ENCODE measurements around the gene MICAL2.
A peak's percentile ranks its signal among the peaks of the same experiment; 100 is the strongest.

The MICAL2 gene

DNA sequence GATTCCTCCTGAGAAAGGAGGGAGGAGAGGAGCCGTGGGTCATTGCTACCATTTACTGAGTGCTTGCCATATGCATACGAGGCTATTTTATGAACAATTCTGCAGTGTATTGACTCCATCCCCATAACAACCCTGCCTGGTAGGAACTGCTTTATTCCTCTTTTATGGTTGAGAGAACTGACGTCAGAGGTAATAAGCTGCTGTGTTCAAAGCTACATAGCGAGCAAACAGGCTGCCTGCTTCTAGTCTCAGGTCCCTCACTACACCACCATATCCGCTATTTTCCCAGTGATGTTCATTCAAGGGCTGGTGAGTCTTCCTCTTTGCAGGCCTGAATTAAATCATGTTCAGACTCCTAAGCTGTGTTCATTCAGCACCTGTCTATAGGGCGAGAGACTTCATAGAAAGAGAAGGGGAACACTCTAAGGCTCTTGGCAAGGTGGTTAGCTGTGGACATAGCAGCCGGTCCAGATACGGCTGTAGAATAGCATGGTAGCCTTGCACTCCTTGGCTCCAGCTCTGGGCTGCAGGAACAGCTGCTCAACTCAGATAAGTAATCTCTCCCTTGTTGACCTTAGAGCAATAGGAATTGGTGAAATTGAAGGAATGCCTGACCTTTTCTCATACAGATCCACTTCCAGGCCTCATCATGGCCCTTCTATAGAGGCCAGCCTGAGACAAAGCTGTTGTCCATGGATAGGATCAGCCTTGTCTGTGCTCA, 82.6 kb downstream of the MICAL2 start:
- Histone ChIP-seq H3K36me3 (ENCODE audit: insufficient read depth, low read length) (peaks cover 7% of the 10 kb centered on the region; the same call in 1 of the 2 replicates), H3K4me1 (ENCODE audit: control insufficient read depth, insufficient read depth, low read length, unreplicated experiment) (no peaks in the 10 kb centered on the region), H3K27ac (ENCODE audit: low read depth, low read length) (no peak overlapping the region), H3K79me2 (ENCODE audit: control insufficient read depth, insufficient read depth, low read length, unreplicated experiment) (peaks cover 4% of the 10 kb centered on the region), H2AFZ (ENCODE audit: low read length, unreplicated experiment) (no peak overlapping the region), H3K4me3 (ENCODE audit: low read depth, low read length) (no peak overlapping the region), H3K27me3 (ENCODE audit: insufficient read depth, low read length) (no peaks in the 10 kb centered on the region)

DNA sequence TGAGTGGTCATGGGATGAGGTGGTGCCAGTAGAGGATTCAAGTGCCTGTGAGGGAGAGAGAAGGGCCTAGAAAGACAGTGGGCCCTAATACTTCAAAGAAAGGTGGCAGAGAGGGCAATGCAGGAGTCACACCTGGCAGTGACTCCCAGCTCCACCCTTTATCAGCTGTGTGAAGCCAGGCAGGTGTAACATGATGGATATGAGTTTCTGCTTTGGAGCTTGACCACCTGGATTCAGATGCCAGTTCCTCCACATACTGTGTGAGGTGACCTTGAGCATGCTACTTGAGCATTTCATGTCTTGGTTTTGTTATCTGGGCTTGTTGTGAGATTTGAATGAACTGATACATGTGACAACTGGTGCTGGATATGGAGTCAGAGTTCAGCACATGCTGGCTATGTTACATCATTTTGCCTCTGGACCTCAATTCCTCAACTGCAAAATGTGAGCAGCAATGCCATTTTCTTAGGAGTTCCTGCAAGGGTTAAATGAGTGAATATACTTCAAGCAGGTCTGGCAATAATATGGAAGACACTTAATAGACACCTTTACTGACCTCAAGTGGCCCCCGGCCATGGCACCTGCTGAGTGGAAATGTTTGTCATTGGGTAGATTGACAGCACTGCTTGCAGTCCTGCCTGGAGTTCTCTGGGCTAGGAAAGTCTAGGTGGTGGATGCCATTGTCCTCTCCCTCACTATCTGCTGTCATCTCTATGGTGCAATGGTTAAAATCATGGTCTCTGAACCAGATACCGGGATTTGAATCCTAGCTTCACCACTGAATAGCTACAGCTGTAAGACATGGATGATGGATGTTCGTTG, 83.3 kb downstream of the MICAL2 start:
- Histone ChIP-seq H2AFZ (ENCODE audit: low read length, unreplicated experiment) (no peak overlapping the region), H3K4me1 (ENCODE audit: control insufficient read depth, insufficient read depth, low read length, unreplicated experiment) (no peaks in the 10 kb centered on the region), H3K4me3 (ENCODE audit: low read depth, low read length) (no peak overlapping the region), H3K79me2 (ENCODE audit: control insufficient read depth, insufficient read depth, low read length, unreplicated experiment) (no peaks in the 10 kb centered on the region), H3K36me3 (ENCODE audit: insufficient read depth, low read length) (peaks cover 2% of the 10 kb centered on the region; the same call in 1 of the 2 replicates), H3K27ac (ENCODE audit: low read depth, low read length) (no peak overlapping the region), H3K27me3 (ENCODE audit: insufficient read depth, low read length) (no peaks in the 10 kb centered on the region)

DNA sequence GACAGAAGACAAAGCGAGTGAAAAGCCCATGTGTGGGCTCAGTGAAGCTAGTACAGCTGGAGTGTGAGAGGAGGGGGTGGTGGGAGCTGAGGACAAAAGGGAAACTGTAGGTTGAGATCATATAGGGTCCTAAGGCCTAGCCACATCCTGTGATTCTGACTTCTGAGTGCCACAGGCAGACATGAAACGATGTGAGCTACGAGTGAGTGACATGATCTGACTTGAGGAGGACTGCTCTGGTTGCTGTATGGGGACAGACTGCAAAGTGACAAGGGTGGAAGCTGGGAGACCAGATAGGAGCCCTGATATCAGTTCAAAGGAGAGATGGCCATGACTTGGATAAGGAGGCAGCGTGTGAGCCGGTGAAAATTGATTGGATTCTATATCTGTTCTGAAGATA, 85.4 kb downstream of the MICAL2 start:
- Histone ChIP-seq H3K4me3 (ENCODE audit: low read depth, low read length) (no peak overlapping the region), H3K79me2 (ENCODE audit: control insufficient read depth, insufficient read depth, low read length, unreplicated experiment) (no peaks in the 10 kb centered on the region), H3K36me3 (ENCODE audit: insufficient read depth, low read length) (no peaks in the 10 kb centered on the region), H3K27ac (ENCODE audit: low read depth, low read length) (no peak overlapping the region), H2AFZ (ENCODE audit: low read length, unreplicated experiment) (no peak overlapping the region), H3K4me1 (ENCODE audit: control insufficient read depth, insufficient read depth, low read length, unreplicated experiment) (peaks cover 20% of the 10 kb centered on the region), H3K27me3 (ENCODE audit: insufficient read depth, low read length) (no peaks in the 10 kb centered on the region)

DNA sequence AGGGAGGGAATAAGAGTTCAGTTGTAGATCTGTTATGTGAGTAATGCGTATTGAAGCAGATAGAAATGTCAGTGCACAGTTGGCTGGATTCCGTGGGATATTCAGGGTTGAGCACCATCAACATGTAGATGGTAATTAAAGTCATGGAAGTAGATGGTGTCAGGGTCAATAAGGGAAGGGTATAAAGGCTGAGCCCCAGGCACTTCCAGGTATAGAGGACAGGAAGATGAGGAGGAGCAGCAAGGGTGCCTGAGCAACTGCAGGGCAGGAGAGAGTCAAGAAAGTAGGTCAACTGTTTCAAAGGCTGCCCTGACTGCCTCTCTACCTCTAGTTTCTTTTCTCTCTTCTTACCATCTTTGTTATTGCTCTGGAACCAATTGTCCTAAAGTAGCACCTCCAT, 85.9 kb downstream of the MICAL2 start:
- Histone ChIP-seq H3K79me2 (ENCODE audit: control insufficient read depth, insufficient read depth, low read length, unreplicated experiment) (no peaks in the 10 kb centered on the region), H2AFZ (ENCODE audit: low read length, unreplicated experiment) (no peak overlapping the region), H3K36me3 (ENCODE audit: insufficient read depth, low read length) (no peaks in the 10 kb centered on the region), H3K27me3 (ENCODE audit: insufficient read depth, low read length) (no peaks in the 10 kb centered on the region), H3K27ac (ENCODE audit: low read depth, low read length) (no peak overlapping the region), H3K4me3 (ENCODE audit: low read depth, low read length) (no peak overlapping the region), H3K4me1 (ENCODE audit: control insufficient read depth, insufficient read depth, low read length, unreplicated experiment) (peaks cover 25% of the 10 kb centered on the region)

DNA sequence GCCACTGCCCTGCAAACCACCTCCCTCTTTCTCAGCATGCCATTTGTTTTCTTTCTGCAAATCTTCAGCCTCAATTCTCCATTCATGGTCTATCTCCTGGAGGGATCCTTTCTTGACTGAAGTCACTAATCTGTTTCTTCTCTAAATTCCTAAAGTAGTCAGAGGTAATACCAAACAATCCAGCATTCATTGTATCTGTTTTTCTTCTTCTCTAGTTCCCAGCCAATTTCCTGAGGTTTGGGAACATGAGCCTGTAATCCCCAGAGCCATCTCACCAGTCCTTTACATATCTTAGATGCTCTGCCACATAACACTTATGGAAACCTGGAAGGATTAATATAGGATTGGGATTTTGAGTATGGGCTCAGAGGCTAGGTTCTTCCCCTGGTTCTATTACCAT, 86.5 kb downstream of the MICAL2 start:
- no peak overlapping the region for H3K27ac ChIP-seq (ENCODE audit: low read depth, low read length)
- H3K79me2 ChIP-seq (ENCODE audit: control insufficient read depth, insufficient read depth, low read length, unreplicated experiment) = no peaks in the 10 kb centered on the region
- no peaks in the 10 kb centered on the region for H3K36me3 ChIP-seq (ENCODE audit: insufficient read depth, low read length)
- H3K4me1 ChIP-seq (ENCODE audit: control insufficient read depth, insufficient read depth, low read length, unreplicated experiment) = peaks cover 29% of the 10 kb centered on the region
- no peaks in the 10 kb centered on the region for H3K27me3 ChIP-seq (ENCODE audit: insufficient read depth, low read length)
- H3K4me3 ChIP-seq (ENCODE audit: low read depth, low read length) = no peak overlapping the region
- H2AFZ ChIP-seq (ENCODE audit: low read length, unreplicated experiment) = no peak overlapping the region

DNA sequence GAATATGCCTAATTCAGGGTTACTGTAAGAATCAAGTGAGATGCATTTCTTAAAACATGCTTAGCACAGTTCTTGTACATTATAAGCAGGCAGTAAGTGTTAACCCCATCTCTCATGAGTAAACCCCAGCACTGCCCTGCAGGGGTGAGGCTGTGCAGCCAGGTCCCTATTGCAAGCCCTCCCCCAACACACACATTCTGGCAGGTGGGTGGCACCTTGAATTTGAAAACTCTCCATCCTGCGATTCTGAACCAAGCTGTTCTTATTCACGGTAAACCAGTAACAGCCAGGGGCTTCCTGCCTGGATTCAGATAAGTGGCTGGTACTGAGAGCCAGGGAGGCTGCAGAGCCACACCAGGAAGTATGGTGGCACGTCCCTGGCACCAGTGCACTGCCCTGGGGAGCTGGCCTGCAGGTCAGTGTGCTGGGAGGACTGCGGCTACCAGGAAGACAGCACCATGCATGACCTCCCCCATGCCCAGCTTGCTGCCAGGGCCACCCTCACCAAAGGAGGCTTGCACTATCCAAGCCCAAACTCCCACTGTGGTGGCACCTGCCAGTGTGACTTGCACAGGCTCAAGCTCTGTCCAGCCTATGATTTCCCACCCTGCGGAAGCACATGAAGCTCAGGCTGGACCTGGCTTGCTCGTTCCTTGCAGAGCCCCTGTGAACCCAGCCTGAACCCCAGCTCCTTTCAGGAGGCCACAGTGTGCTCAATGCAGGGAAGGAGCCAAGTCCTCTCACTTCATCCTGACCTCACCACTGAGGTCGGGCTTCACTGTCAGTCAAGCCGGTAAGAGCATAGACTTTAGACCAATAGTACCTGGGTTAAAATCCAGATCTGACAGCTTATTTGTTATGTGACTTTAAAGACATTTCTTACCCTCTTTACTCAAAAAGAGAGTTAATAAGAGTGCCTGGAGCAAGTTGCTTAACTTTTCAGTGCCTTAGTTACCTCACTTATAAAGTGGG, 88.1 kb downstream of the MICAL2 start:
- H3K27ac ChIP-seq (ENCODE audit: low read depth, low read length) = peak overlapping the region; percentile 97; the same call in 1 of the 2 replicates
- H3K4me1 ChIP-seq (ENCODE audit: control insufficient read depth, insufficient read depth, low read length, unreplicated experiment) = peaks cover 34% of the 10 kb centered on the region
- no peaks in the 10 kb centered on the region for H3K36me3 ChIP-seq (ENCODE audit: insufficient read depth, low read length)
- no peak overlapping the region for H3K4me3 ChIP-seq (ENCODE audit: low read depth, low read length)
- peaks cover 4% of the 10 kb centered on the region for H3K79me2 ChIP-seq (ENCODE audit: control insufficient read depth, insufficient read depth, low read length, unreplicated experiment)
- H3K27me3 ChIP-seq (ENCODE audit: insufficient read depth, low read length) = no peaks in the 10 kb centered on the region
- H2AFZ ChIP-seq (ENCODE audit: low read length, unreplicated experiment) = no peak overlapping the region

DNA sequence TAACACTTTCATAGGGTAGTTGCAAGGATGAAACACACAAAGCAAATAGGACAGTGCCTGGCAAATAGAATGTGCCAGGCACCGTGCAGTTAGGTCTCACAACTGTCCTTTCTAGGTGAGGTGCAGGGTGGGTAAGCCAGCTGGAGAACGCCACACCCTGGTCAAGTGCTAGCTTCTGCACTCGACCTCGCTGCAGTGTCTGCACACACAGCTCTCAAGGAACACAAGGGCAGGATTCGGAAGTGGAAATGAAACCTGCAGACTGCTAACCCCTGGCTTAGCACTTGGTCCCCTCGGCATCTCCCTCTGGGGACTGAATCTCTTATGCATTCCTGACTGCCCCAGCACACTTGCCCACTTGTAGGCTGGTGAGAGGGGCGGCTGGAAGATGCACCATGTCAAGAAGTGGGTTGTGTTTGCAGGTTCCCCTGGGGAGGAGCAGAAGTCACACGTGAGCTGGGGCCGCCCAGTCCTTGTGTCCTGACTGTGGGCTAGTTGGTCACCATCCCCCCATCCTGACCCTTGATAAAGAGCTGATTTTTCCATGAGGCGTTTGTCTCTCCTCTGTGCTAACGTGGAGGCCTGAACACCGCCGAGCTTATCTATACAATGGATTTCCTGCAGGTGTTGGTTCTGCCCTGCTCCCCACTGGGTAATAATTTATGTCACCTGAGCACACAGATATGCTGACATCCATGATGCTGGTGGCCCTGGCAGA, 89.0 kb downstream of the MICAL2 start:
- Histone ChIP-seq H3K27ac (ENCODE audit: low read depth, low read length) (peak overlapping the region; percentile 97), H3K27me3 (ENCODE audit: insufficient read depth, low read length) (no peaks in the 10 kb centered on the region), H3K79me2 (ENCODE audit: control insufficient read depth, insufficient read depth, low read length, unreplicated experiment) (peaks cover 11% of the 10 kb centered on the region), H3K4me3 (ENCODE audit: low read depth, low read length) (no peak overlapping the region), H3K36me3 (ENCODE audit: insufficient read depth, low read length) (peaks cover 6% of the 10 kb centered on the region; the same call in 1 of the 2 replicates), H2AFZ (ENCODE audit: low read length, unreplicated experiment) (no peak overlapping the region), H3K4me1 (ENCODE audit: control insufficient read depth, insufficient read depth, low read length, unreplicated experiment) (peaks cover 34% of the 10 kb centered on the region)

DNA sequence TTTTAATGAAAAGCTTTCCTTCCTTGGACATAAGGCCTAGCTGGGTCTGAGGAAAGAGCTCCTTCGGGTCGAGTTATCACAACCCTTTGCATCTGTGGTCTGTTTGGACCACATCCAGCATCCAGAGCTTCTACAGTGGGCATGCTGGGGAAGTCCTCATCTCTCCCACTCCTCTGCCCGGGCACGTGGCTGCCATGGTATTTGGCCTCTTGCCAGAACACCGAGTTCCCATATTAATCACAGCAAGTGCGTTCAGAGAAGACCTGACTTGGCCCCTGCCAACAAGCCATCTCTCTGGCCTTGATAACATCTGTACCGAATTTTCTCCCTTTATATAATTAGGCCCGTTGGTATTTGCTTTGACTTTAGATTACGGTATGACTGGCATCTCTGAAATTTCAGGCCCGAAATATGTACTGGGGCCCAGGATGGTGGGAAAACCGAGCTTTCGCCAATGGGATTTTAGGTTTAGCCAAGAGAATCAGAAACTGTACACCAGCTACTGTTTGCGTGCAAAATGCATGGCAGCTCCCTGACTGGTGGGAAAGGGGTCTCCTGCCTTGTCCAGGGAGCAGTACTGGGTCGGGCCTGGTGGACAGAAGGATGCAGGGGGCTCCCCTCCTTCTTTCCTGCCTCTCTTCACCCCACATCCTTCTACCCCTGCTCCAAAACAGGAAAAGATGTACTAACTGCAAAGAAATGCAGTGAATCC, 90.0 kb downstream of the MICAL2 start:
- Histone ChIP-seq H3K27ac (ENCODE audit: low read depth, low read length) (peak overlapping the region; percentile 97), H3K79me2 (ENCODE audit: control insufficient read depth, insufficient read depth, low read length, unreplicated experiment) (peaks cover 11% of the 10 kb centered on the region), H3K4me1 (ENCODE audit: control insufficient read depth, insufficient read depth, low read length, unreplicated experiment) (peaks cover 39% of the 10 kb centered on the region), H2AFZ (ENCODE audit: low read length, unreplicated experiment) (no peak overlapping the region), H3K4me3 (ENCODE audit: low read depth, low read length) (peak overlapping the region; percentile 8; the same call in 1 of the 2 replicates), H3K27me3 (ENCODE audit: insufficient read depth, low read length) (no peaks in the 10 kb centered on the region), H3K36me3 (ENCODE audit: insufficient read depth, low read length) (peaks cover 14% of the 10 kb centered on the region)

DNA sequence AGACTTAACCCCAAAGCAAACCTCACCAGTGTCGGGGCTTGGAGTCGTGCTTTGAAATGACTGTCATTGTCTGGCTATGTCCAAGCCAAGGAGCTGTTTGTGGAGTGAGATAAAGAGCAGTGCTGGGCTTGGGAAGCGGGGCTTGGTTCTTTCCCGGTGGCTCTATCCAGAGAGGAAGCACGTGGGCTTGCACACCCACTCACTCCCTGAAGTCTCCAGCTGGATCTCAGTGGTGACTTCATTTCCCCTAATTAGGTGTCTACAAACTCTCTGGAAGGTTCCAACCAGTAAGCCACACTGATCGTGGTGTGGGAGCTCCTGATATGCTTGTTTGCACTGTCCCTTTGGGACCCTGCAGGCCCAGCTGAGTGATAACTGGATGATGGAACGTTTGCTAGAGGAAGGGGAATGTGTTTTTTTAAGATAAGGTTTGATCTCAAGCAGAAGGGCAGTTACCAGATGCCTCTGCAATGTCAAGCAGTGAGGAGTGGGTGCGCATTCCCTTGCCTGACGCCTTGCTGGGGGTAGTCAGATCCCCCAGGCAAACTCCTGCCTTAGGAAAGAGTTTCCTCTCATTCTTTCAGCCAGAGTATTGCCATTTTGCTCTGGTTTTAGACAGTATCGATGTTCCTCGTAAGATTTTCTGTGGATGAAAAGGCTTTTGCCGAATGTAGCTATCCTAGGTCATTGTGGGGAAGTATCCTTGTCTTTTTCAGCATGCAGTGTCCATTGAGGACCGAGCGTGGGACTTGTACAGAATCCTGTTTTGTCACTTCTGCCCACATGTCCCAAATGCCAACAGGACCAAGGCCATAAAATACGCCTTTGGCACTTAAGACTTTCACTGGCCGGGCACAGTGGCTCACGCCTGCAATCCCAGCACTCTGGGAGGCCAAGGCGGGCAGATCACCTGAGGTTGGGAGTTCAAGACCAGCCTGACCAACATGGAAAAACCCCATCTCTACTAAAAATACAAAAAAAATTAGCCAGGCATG, 90.9 kb downstream of the MICAL2 start:
- peak overlapping the region; percentile 97 for H3K27ac ChIP-seq (ENCODE audit: low read depth, low read length)
- peak overlapping the region; percentile 3 for H2AFZ ChIP-seq (ENCODE audit: low read length, unreplicated experiment)
- H3K79me2 ChIP-seq (ENCODE audit: control insufficient read depth, insufficient read depth, low read length, unreplicated experiment) = peaks cover 11% of the 10 kb centered on the region
- no peaks in the 10 kb centered on the region for H3K27me3 ChIP-seq (ENCODE audit: insufficient read depth, low read length)
- H3K4me3 ChIP-seq (ENCODE audit: low read depth, low read length) = peak overlapping the region; percentile 8; the same call in 1 of the 2 replicates
- peaks cover 14% of the 10 kb centered on the region for H3K36me3 ChIP-seq (ENCODE audit: insufficient read depth, low read length)
- H3K4me1 ChIP-seq (ENCODE audit: control insufficient read depth, insufficient read depth, low read length, unreplicated experiment) = peaks cover 43% of the 10 kb centered on the region
